Ascending aorta (tissue), 2 donors: ENCODE measurements around the gene ARHGAP26. TPM values are rescaled to one million over a fixed set of nuclear protein-coding genes. Genes with fewer than 3 reads are reported as not detected.
"Not testable (repeated sequence)": the region's sequence is repeated elsewhere in the genome, so short reads cannot be mapped to it uniquely, and the experiment has no call there.

ENCODE experiments used
- DNase-seq, 2 donors: peaks; one replicate each; pipeline ENCODE4 v3.0.0-alpha.2; 2019; ENCODE audit warnings: low spot score in 2 of 2
- H3K27ac ChIP-seq, 2 donors: fragments of 200-600 bp; sonication (generic); one replicate each; pipeline ENCODE4 v1.5.1; 2016 to 2017; ENCODE audit warnings: mild to moderate bottlenecking in 1 of 2
- H3K27me3 ChIP-seq: fragments of 200-600 bp; sonication (generic); one replicate; pipeline ENCODE4 v1.5.1; 2017
- H3K36me3 ChIP-seq, 2 donors: fragments of 200-600 bp; sonication (generic); one replicate each; pipeline ENCODE4 v1.5.1; 2016
- H3K4me1 ChIP-seq, 2 donors: fragments of 200-600 bp; sonication (generic); one replicate each; pipeline ENCODE4 v1.5.1; 2016 to 2017; ENCODE audit warnings: mild to moderate bottlenecking in 1 of 2
- H3K4me3 ChIP-seq, 2 donors: fragments of 200-600 bp; sonication (generic); one replicate each; pipeline ENCODE4 v1.5.1; 2016 to 2017; ENCODE audit warnings: mild to moderate bottlenecking in 1 of 2
- H3K9me3 ChIP-seq, 2 donors: fragments of 200-600 bp; sonication (generic); one replicate each; pipeline ENCODE4 v1.5.1; 2016
- CTCF ChIP-seq, 3 experiments: fragments of 200-600 bp in 2 of 3; fragments of 450-650 bp in 1 of 3; sonication (generic) in 2 of 3; IDR thresholded peaks; one replicate each; pipeline ENCODE4 v1.5.1; 2016 to 2019; ENCODE audit warnings: antibody characterized with exemption in 3 of 3, mild to moderate bottlenecking in 1 of 3, moderate library complexity in 1 of 3
- intact Hi-C: fragments of 100-400 bp; cut with DNase I; formaldehyde crosslinking; loops from one replicate; pipeline ENCODE4 v1.15.1; 2023
- total RNA-seq: library from RNA; depleted of rRNA; stranded (reverse); fragments of >200 nt; gene quantifications from one replicate; pipeline ENCODE4 v1.1.0, GENCODE V29; 2016

The ARHGAP26 gene
- total RNA-seq, 1 donor from 2014 or later: 34.9 TPM

- H3K36me3 ChIP-seq, H3K9me3 ChIP-seq, H3K4me1 ChIP-seq, intact Hi-C loops, H3K27me3 ChIP-seq, H3K4me3 ChIP-seq, H3K27ac ChIP-seq: not testable (repeated sequence)
- TF ChIP-seq CTCF (IDR thresholded peaks at IDR 0.05): peak; percentile 7 to 56 (median 54)
- peak in 1 of 2 donors; percentile 71 for DNase-seq
These were observed 195.3 kb downstream of the ARHGAP26 start for GRCh38 chr5:142965258-142966120.

GRCh38 chr5:142966121-142966420 is 195.9 kb downstream of the ARHGAP26 start:
- H3K4me3 ChIP-seq: no peak overlapping the region
- no peak for DNase-seq
- H3K4me1 ChIP-seq: peaks cover 0 to 3% of the 10 kb centered on the region in 2 donors
- no peaks in the 10 kb centered on the region for H3K9me3 ChIP-seq
- TF ChIP-seq CTCF (IDR thresholded peaks at IDR 0.05): no peak
- no peaks in the 10 kb centered on the region for H3K36me3 ChIP-seq
- no peaks in the 10 kb centered on the region for H3K27me3 ChIP-seq
- no peak overlapping the region for H3K27ac ChIP-seq
- intact Hi-C loops: no loop called here

GRCh38 chr5:142969186-142969585 is 199.0 kb downstream of the ARHGAP26 start:
- intact Hi-C loops: no loop called here
- Histone ChIP-seq H3K27me3 (no peaks in the 10 kb centered on the region), H3K4me3 (no peak overlapping the region), H3K4me1 (peaks cover 0 to 3% of the 10 kb centered on the region in 2 donors), H3K36me3 (no peaks in the 10 kb centered on the region), H3K9me3 (no peaks in the 10 kb centered on the region), H3K27ac (no peak overlapping the region)
- no peak for TF ChIP-seq CTCF (IDR thresholded peaks at IDR 0.05)
- no peak for DNase-seq

GRCh38 chr5:142969624-142970439 is 199.7 kb downstream of the ARHGAP26 start:
- Histone ChIP-seq H3K9me3 (no peaks in the 10 kb centered on the region), H3K4me1 (peaks cover 0 to 3% of the 10 kb centered on the region in 2 donors), H3K27me3 (no peaks in the 10 kb centered on the region), H3K36me3 (no peaks in the 10 kb centered on the region), H3K27ac (no peak overlapping the region), H3K4me3 (no peak overlapping the region)
- DNase-seq: no peak
- no peak for TF ChIP-seq CTCF (IDR thresholded peaks at IDR 0.05)
- intact Hi-C loops: no loop called here

GRCh38 chr5:142970440-142971030 is 200.4 kb downstream of the ARHGAP26 start:
- no peak overlapping the region for H3K4me3 ChIP-seq
- no peak overlapping the region for H3K27ac ChIP-seq
- no peak for TF ChIP-seq CTCF (IDR thresholded peaks at IDR 0.05)
- no peak for DNase-seq
- no peaks in the 10 kb centered on the region for H3K36me3 ChIP-seq
- H3K27me3 ChIP-seq: no peaks in the 10 kb centered on the region
- no peaks in the 10 kb centered on the region for H3K4me1 ChIP-seq
- H3K9me3 ChIP-seq: no peaks in the 10 kb centered on the region
- intact Hi-C loops: no loop called here
